A673 (cell line): Measurements from ENCODE around the gene TMEM60. TPM values are rescaled to one million over a fixed set of nuclear protein-coding genes. Genes with fewer than 3 reads are reported as not detected.
"Not testable (repeated sequence)": the region's sequence is repeated elsewhere in the genome, so short reads cannot be mapped to it uniquely, and the experiment has no call there.

Experiments used
- BruUV-seq: library from RNA; stranded (reverse); fragments of 400-500 nt; replicated peaks from 2 replicates; lab custom pipeline; 2021; lab: Mats Ljungman, UMichigan
- CTCF ChIA-PET: fragments of 300-600 bp; sonication (Branson Sonifier 250); formaldehyde crosslinking; loops from one replicate; lab custom pipeline; 2022; ENCODE audit warnings: antibody characterized with exemption; lab: Charles Lee
- POLR2A ChIA-PET: fragments of 300-600 bp; sonication (Branson Sonifier 250); formaldehyde crosslinking; loops from one replicate; lab custom pipeline; 2022; ENCODE audit warnings: antibody characterized with exemption; ENCODE audit not compliant: low non-redundant PET; lab: Charles Lee
- DNase-seq: peaks from one replicate; pipeline ENCODE4 v3.0.0-alpha.2; 2015; ENCODE audit warnings: low spot score
- H3K27ac ChIP-seq: fragments of 200-600 bp; sonication (generic); 2 replicates; pipeline ENCODE4 v1.5.1; 2016; ENCODE audit warnings: mixed run types, low read depth, mild to moderate bottlenecking, mixed read lengths, antibody characterized with exemption, low read length; ENCODE audit not compliant: poor library complexity, severe bottlenecking
- H3K27me3 ChIP-seq: fragments of 200-600 bp; sonication (generic); replicated peaks from 2 replicates; pipeline ENCODE4 v1.6.1; 2017; ENCODE audit warnings: mixed run types, low read depth, mild to moderate bottlenecking, mixed read lengths, antibody characterized with exemption, low read length; ENCODE audit not compliant: insufficient read depth, poor library complexity
- H3K36me3 ChIP-seq: fragments of 200-600 bp; sonication (generic); 2 replicates; pipeline ENCODE4 v1.6.1; 2016; ENCODE audit warnings: mixed run types, mild to moderate bottlenecking, mixed read lengths, antibody characterized with exemption, low read length; ENCODE audit not compliant: insufficient read depth, poor library complexity, severe bottlenecking
- H3K4me1 ChIP-seq: fragments of 200-600 bp; sonication (generic); 2 replicates; pipeline ENCODE4 v1.6.1; 2017; ENCODE audit warnings: mixed run types, mild to moderate bottlenecking, mixed read lengths, antibody characterized with exemption, low read length; ENCODE audit not compliant: insufficient read depth, poor library complexity, severe bottlenecking
- H3K4me3 ChIP-seq: fragments of 200-600 bp; sonication (generic); 2 replicates; pipeline ENCODE4 v1.5.1; 2016; ENCODE audit warnings: low read depth, mixed run types, mild to moderate bottlenecking, mixed read lengths, low read length; ENCODE audit not compliant: poor library complexity, severe bottlenecking
- H3K9me3 ChIP-seq: fragments of 200-600 bp; sonication (generic); 2 replicates; pipeline ENCODE4 v1.6.1; 2016; ENCODE audit warnings: mixed run types, low read depth, mild to moderate bottlenecking, mixed read lengths, antibody characterized with exemption, low read length; ENCODE audit not compliant: poor library complexity, severe bottlenecking
- EZH2 ChIP-seq: fragments of 200-600 bp; sonication (generic); IDR thresholded peaks from 2 replicates; pipeline ENCODE4 v1.6.1; 2017; ENCODE audit warnings: borderline replicate concordance, low read depth, mild to moderate bottlenecking, mixed read lengths, antibody characterized with exemption, low read length; ENCODE audit not compliant: poor library complexity, severe bottlenecking
- intact Hi-C: fragments of 100-400 bp; cut with micrococcal nuclease; formaldehyde crosslinking; loops from one replicate; pipeline ENCODE4 v1.10.0; 2022; ENCODE audit not compliant: unreplicated experiment
- total RNA-seq: library from RNA; stranded (reverse); gene quantifications from 2 replicates; pipeline ENCODE4 v1.2.3, GENCODE V29; 2021
- TF ChIP-seq, protein P1 (sequence below): fragments of 300-800, 200-600 bp; sonication (generic); conservative IDR thresholded peaks from 2 replicates; pipeline ENCODE4 v1.5.1; 2017; ENCODE audit warnings: low read depth, mild to moderate bottlenecking, antibody characterized with exemption, low read length, moderate library complexity, mixed read lengths

Gene TMEM60
- total RNA-seq, 1 experiment from 2014 or later = 14.8 TPM

GRCh38 chr7:77791336-77791735 lies 6.9 kb downstream of the TMEM60 start:
- no peaks in the 10 kb centered on the region for H3K27me3 ChIP-seq
- no TSS peak for BruUV-seq
- TF ChIP-seq EZH2 = no peak
- CTCF ChIA-PET = no interaction called here
- no peak overlapping the region for H3K27ac ChIP-seq
- intact Hi-C loops = loop anchor here (10.0 kb wide), 1 partner anchor 143 kb away; no protein-coding TSS in a partner anchor
- POLR2A ChIA-PET = no interaction called here
- no peaks in the 10 kb centered on the region for H3K9me3 ChIP-seq
- peaks cover 4% of the 10 kb centered on the region for H3K36me3 ChIP-seq
- no peak for DNase-seq
- H3K4me1 ChIP-seq = no peaks in the 10 kb centered on the region
- H3K4me3 ChIP-seq = no peak overlapping the region

DNA sequence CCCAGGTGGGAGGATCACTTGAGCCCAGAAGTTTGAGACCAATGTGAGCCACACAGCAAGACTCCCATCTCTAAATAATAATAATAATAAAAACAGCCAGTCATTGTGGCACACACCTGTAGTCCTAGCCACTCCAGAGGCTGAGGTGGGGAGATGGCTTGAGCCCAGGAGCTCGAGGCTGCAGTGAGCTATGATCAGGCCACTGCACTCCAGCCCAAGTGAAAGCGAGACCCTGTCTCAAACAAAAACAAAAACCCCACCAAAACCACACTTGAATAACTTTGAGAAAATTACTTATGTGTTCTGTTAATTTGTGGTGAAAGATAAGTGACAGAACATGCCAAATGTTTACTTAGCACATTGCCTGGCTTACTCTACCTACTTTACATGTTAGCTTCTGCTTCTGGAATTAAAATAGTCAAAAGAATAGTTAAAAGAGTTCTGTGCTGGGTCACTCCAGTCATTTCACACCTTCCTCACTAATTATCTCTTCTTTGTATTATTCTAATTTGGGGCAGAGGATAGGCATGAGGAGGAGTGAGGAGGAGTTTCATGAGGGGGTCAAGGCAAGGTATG lies 9.8 kb downstream of the TMEM60 start:
- H3K27ac ChIP-seq = no peak overlapping the region
- TF ChIP-seq, protein P1, sequence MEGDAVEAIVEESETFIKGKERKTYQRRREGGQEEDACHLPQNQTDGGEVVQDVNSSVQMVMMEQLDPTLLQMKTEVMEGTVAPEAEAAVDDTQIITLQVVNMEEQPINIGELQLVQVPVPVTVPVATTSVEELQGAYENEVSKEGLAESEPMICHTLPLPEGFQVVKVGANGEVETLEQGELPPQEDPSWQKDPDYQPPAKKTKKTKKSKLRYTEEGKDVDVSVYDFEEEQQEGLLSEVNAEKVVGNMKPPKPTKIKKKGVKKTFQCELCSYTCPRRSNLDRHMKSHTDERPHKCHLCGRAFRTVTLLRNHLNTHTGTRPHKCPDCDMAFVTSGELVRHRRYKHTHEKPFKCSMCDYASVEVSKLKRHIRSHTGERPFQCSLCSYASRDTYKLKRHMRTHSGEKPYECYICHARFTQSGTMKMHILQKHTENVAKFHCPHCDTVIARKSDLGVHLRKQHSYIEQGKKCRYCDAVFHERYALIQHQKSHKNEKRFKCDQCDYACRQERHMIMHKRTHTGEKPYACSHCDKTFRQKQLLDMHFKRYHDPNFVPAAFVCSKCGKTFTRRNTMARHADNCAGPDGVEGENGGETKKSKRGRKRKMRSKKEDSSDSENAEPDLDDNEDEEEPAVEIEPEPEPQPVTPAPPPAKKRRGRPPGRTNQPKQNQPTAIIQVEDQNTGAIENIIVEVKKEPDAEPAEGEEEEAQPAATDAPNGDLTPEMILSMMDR = no peak
- no peak for TF ChIP-seq EZH2
- intact Hi-C loops = no loop called here
- ChIA-PET CTCF (no interaction called here), POLR2A (no interaction called here)
- DNase-seq = no peak
- BruUV-seq = no TSS peak
- H3K4me1 ChIP-seq = no peaks in the 10 kb centered on the region
- no peaks in the 10 kb centered on the region for H3K36me3 ChIP-seq
- H3K9me3 ChIP-seq = peaks cover 8% of the 10 kb centered on the region
- H3K4me3 ChIP-seq = no peak overlapping the region
- H3K27me3 ChIP-seq = no peaks in the 10 kb centered on the region

- H3K4me1 ChIP-seq = no peaks in the 10 kb centered on the region
- TF ChIP-seq, protein P1 = no peak
- TF ChIP-seq EZH2 = no peak
- POLR2A ChIA-PET = no interaction called here
- CTCF ChIA-PET = no interaction called here
- H3K4me3 ChIP-seq = no peak overlapping the region
- no peak overlapping the region for H3K27ac ChIP-seq
- no peak for DNase-seq
- intact Hi-C loops = no loop called here
- H3K27me3 ChIP-seq = no peaks in the 10 kb centered on the region
- no TSS peak for BruUV-seq
- peaks cover 8% of the 10 kb centered on the region for H3K9me3 ChIP-seq
- H3K36me3 ChIP-seq = no peaks in the 10 kb centered on the region
These were observed 11.5 kb downstream of the TMEM60 start for GRCh38 chr7:77786741-77787140.

GRCh38 chr7:77786018-77786417 lies 12.2 kb downstream of the TMEM60 start:
- TF ChIP-seq, protein P1 = no peak
- no peak for TF ChIP-seq EZH2
- peaks cover 8% of the 10 kb centered on the region for H3K9me3 ChIP-seq
- H3K27me3 ChIP-seq = no peaks in the 10 kb centered on the region
- H3K4me1 ChIP-seq = no peaks in the 10 kb centered on the region
- H3K4me3 ChIP-seq = no peak overlapping the region
- peaks cover 3% of the 10 kb centered on the region for H3K36me3 ChIP-seq
- CTCF ChIA-PET = no interaction called here
- DNase-seq = no peak
- POLR2A ChIA-PET = no interaction called here
- H3K27ac ChIP-seq = no peak overlapping the region
- BruUV-seq = no TSS peak
- intact Hi-C loops = no loop called here

- POLR2A ChIA-PET, CTCF ChIA-PET, DNase-seq: not testable (repeated sequence)
These were observed 13.8 kb downstream of the TMEM60 start for GRCh38 chr7:77784426-77784825.

More at GRCh38 chr7:77784426-77784825, 13.8 kb downstream of the TMEM60 start:
- H3K4me3 ChIP-seq, H3K4me1 ChIP-seq, H3K27ac ChIP-seq, H3K9me3 ChIP-seq, H3K27me3 ChIP-seq, BruUV-seq, H3K36me3 ChIP-seq, intact Hi-C loops: not testable (repeated sequence)
